Chondrocyte (in vitro differentiated cells): ENCODE measurements around the gene NOL8. TPM values are rescaled to one million over a fixed set of nuclear protein-coding genes. Genes with fewer than 3 reads are reported as not detected.

Experiments
- DNase-seq: peaks from one replicate; pipeline ENCODE4 v3.0.0; 2021; ENCODE audit warnings: mixed read lengths, low spot score
- H3K27ac Mint-ChIP-seq: one replicate; pipeline ENCODE4 v1.8.0; 2021; ENCODE audit warnings: mild to moderate bottlenecking, moderate library complexity, mixed read lengths; ENCODE audit not compliant: unreplicated experiment
- H3K27me3 Mint-ChIP-seq: 2 replicates; pipeline ENCODE4 v1.8.0; 2021; ENCODE audit warnings: low read depth, mixed read lengths
- H3K36me3 Mint-ChIP-seq: 2 replicates; pipeline ENCODE4 v1.8.0; 2021; ENCODE audit warnings: low read depth, mixed read lengths
- H3K4me1 Mint-ChIP-seq: 2 replicates; pipeline ENCODE4 v1.8.0; 2021; ENCODE audit warnings: low read depth, mild to moderate bottlenecking, mixed read lengths
- H3K4me3 Mint-ChIP-seq: one replicate; pipeline ENCODE4 v1.8.0; 2021; ENCODE audit warnings: mild to moderate bottlenecking, moderate library complexity, mixed read lengths; ENCODE audit not compliant: unreplicated experiment
- H3K9me3 Mint-ChIP-seq: 2 replicates; pipeline ENCODE4 v1.8.0; 2021; ENCODE audit warnings: low read depth, mixed read lengths
- total RNA-seq: library from RNA; stranded (reverse); gene quantifications from 3 replicates; pipeline ENCODE4 v1.2.1, GENCODE V29; 2021
- TF ChIP-seq, protein P1 (sequence below): fragments of 200-600 bp; sonication (generic); IDR thresholded peaks from 2 replicates; pipeline ENCODE4 v1.5.0; 2021; ENCODE audit warnings: antibody characterized with exemption, mild to moderate bottlenecking, moderate library complexity

The NOL8 gene
- total RNA-seq, 1 donor from 2014 or later = 28.3 TPM

DNA sequence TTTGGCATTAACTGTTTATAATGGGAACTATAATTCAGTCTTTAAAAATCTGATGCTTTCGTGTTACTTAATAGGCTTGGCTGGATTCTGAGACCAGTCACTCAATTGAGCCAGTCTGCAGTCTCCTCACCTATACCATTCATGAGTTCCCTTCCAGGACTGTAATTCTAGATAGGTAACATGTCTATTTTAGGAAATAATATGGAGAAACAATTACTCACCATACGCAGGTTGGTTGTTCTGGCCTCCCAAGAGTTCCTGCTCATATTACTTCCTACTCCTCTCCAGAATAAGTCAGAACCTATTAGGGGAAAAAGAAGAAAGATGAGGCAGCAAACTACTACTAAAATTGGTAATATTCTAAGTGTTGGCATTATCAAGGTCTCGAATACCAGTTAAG, 27.1 kb downstream of the NOL8 start:
- peaks cover 27% of the 10 kb centered on the region for H3K36me3 Mint-ChIP-seq
- H3K9me3 Mint-ChIP-seq = no peaks in the 10 kb centered on the region
- H3K4me3 Mint-ChIP-seq = no peak overlapping the region
- no peak overlapping the region for H3K27ac Mint-ChIP-seq
- H3K4me1 Mint-ChIP-seq = peaks cover 15% of the 10 kb centered on the region
- no peak for DNase-seq
- no peaks in the 10 kb centered on the region for H3K27me3 Mint-ChIP-seq
- TF ChIP-seq, protein P1, sequence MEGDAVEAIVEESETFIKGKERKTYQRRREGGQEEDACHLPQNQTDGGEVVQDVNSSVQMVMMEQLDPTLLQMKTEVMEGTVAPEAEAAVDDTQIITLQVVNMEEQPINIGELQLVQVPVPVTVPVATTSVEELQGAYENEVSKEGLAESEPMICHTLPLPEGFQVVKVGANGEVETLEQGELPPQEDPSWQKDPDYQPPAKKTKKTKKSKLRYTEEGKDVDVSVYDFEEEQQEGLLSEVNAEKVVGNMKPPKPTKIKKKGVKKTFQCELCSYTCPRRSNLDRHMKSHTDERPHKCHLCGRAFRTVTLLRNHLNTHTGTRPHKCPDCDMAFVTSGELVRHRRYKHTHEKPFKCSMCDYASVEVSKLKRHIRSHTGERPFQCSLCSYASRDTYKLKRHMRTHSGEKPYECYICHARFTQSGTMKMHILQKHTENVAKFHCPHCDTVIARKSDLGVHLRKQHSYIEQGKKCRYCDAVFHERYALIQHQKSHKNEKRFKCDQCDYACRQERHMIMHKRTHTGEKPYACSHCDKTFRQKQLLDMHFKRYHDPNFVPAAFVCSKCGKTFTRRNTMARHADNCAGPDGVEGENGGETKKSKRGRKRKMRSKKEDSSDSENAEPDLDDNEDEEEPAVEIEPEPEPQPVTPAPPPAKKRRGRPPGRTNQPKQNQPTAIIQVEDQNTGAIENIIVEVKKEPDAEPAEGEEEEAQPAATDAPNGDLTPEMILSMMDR = no peak

- DNase-seq = no peak
- TF ChIP-seq, protein P1 = no peak
- H3K4me3 Mint-ChIP-seq = no peak overlapping the region
- H3K9me3 Mint-ChIP-seq = no peaks in the 10 kb centered on the region
- H3K27ac Mint-ChIP-seq = no peak overlapping the region
- peaks cover 19% of the 10 kb centered on the region for H3K4me1 Mint-ChIP-seq
- H3K27me3 Mint-ChIP-seq = no peaks in the 10 kb centered on the region
- peaks cover 25% of the 10 kb centered on the region for H3K36me3 Mint-ChIP-seq
Measured at GRCh38 chr9:92297611-92298010, 27.5 kb downstream of the NOL8 start.

- Mint-ChIP-seq H3K4me3 (no peak overlapping the region), H3K36me3 (peaks cover 24% of the 10 kb centered on the region), H3K9me3 (no peaks in the 10 kb centered on the region), H3K4me1 (peaks cover 37% of the 10 kb centered on the region), H3K27me3 (no peaks in the 10 kb centered on the region), H3K27ac (peak overlapping the region; percentile 83)
- TF ChIP-seq, protein P1 = no peak
- DNase-seq = no peak
Measured at GRCh38 chr9:92295827-92296258, 29.3 kb downstream of the NOL8 start.

DNA sequence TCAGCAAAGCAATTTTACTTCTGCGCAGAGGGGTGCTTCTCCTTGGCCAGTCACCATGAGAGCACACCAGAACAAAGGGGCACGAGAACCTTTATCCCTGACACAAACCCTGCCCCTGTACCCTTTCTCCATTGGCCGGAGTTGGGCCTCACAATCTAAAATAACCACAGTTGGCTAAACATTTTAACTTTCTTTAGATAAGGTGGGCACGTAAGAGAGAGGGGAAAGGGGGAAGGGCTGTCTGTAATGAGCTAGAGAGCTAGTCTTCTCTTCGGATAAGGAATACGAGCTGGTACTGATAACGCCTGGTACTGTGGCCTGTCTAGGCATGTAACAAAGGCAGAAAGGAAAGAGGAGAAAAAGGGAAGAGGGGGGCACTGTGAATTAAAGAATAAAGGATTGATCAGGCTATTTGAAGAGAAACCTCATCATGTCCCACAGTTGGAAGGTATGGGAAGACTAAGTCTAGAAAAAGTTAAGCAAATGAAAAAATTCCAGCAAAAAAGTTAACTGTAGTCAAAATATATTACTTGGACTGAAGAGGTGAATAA, 29.8 kb downstream of the NOL8 start:
- TF ChIP-seq, protein P1 = no peak
- Mint-ChIP-seq H3K27me3 (no peaks in the 10 kb centered on the region), H3K9me3 (no peaks in the 10 kb centered on the region), H3K36me3 (peaks cover 25% of the 10 kb centered on the region), H3K4me1 (peaks cover 42% of the 10 kb centered on the region), H3K27ac (peak overlapping the region; percentile 83), H3K4me3 (peak overlapping the region; percentile 16)
- no peak for DNase-seq

- no peak for DNase-seq
- peaks cover 30% of the 10 kb centered on the region for H3K36me3 Mint-ChIP-seq
- peak overlapping the region; percentile 98 for H3K4me3 Mint-ChIP-seq
- H3K4me1 Mint-ChIP-seq = peaks cover 53% of the 10 kb centered on the region
- TF ChIP-seq, protein P1 = no peak
- peak overlapping the region; percentile 100 for H3K27ac Mint-ChIP-seq
- H3K9me3 Mint-ChIP-seq = no peaks in the 10 kb centered on the region
- no peaks in the 10 kb centered on the region for H3K27me3 Mint-ChIP-seq
Measured at GRCh38 chr9:92294297-92294676, 30.9 kb downstream of the NOL8 start.
